ENCODE results near the gene IER3. TPM values are rescaled to one million over a fixed set of nuclear protein-coding genes. Genes with fewer than 3 reads are reported as not detected.

The IER3 gene
- total and polyA plus RNA-seq, 2 of the 13 experiments (the other 11 are each of a cell fraction or from before 2014, with no cell fraction given): 51.1 to 131 TPM

DNA sequence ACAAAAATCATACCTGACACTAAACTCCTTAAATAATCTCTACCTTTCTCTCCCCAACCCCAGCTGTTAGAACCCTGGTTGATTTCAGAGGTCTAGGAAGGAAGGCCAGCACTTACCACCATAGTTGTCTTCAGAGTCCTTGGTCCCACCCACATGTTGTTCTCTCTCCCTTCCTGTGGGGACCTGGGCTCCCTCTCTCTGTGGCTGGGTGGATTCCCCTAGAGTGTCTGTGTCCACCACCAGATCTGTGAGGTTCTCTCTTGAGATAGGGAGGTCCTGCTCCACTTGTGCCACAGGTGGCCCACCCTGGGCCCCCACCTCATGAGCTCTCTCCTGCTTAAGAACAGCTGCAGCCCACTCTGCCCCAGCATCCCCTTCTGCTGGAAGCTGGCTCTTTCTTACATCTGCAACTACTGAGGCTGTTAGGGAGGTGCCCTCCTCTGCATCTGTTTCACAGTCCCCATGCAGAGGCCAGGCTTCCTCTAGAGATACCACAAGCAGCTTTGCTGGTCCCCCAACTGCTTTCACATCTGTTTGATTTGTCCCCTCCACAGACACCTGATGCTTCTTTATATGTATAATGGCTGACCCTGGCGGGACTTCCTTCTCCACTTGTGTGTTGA lies 32.5 kb downstream of the IER3 start:
- Histone ChIP-seq H3K27ac (ENCODE audit: extremely low read length, insufficient read depth, low read length) (no peak overlapping the region), H4K20me1 (ENCODE audit: insufficient read depth, low read length) (no peaks in the 10 kb centered on the region), H2AFZ (ENCODE audit: low read length) (no peak overlapping the region), H3K4me2 (ENCODE audit: low read depth, low read length) (no peak overlapping the region), H3K9me3 (ENCODE audit: low read length) (no peaks in the 10 kb centered on the region), H3K27me3 (ENCODE audit: control insufficient read depth in 1 of 2, insufficient read depth in 2 of 2, low read length in 2 of 2) (no peaks in the 10 kb centered on the region; a peak in 1 of 5 replicates), H3K4me1 (ENCODE audit: insufficient read depth, low read length) (peaks cover 20% of the 10 kb centered on the region), H3K36me3 (replicated peaks in 1 of 2; ENCODE audit: control insufficient read depth in 1 of 2, insufficient read depth in 2 of 2, low read length in 2 of 2) (peaks cover 27 to 54% of the 10 kb centered on the region in 2 experiments), H3K4me3 (replicated peaks in 1 of 3; ENCODE audit: insufficient read depth in 1 of 3, low read depth in 2 of 3, low read length in 3 of 3) (no peak overlapping the region), H3K9ac (ENCODE audit: insufficient read depth, low read depth, low read length) (no peak overlapping the region), H3K79me2 (ENCODE audit: insufficient read depth, low read length) (no peaks in the 10 kb centered on the region)
- in situ Hi-C loops (cut with HindIII; ENCODE audit: extremely low pct_ligation_motif_present, low pct_unique_long_range_greater_than_20kb): no loop called here
- ChIA-PET CTCF (ENCODE audit: low intra/inter-chr PET ratio, low total read pairs) (no interaction called here), POLR2A (interaction anchor here (1.3 kb wide), 1 partner anchor 21 kb away, joined by 3 read pairs; the partner anchor contains the start of gene NRM)
- intact Hi-C loops (cut with micrococcal nuclease; ENCODE audit: unreplicated experiment): no loop called here
- ATAC-seq (no peak), DNase-seq (ENCODE audit: low spot score) (no peak), FAIRE-seq (no peak)
- BruUV-seq (replicated peaks): no TSS peak
- WGBS (ENCODE audit: low lambda C conversion rate): 91% methylated on average over 1 of the region's 1 CpG
- TF ChIP-seq AGO1 (IDR thresholded peaks at IDR 0.05; ENCODE audit: low read depth, low read length, poor library complexity, severe bottlenecking) (no peak), ZNF331 (CRISPR knock-in tag; IDR thresholded peaks at IDR 0.05) (no peak), ZNF235 (CRISPR knock-in tag; IDR thresholded peaks at IDR 0.05; ENCODE audit: borderline replicate concordance) (no peak), ELF3 (CRISPR knock-in tag; IDR thresholded peaks at IDR 0.05) (no peak), JUNB (CRISPR knock-in tag; IDR thresholded peaks at IDR 0.05; ENCODE audit: borderline replicate concordance) (no peak), CEBPG (CRISPR knock-in tag; IDR thresholded peaks at IDR 0.05) (no peak), SP140L (CRISPR knock-in tag; IDR thresholded peaks at IDR 0.05; ENCODE audit: borderline replicate concordance) (no peak), ZNF567 (CRISPR knock-in tag; IDR thresholded peaks at IDR 0.05; ENCODE audit: borderline replicate concordance) (no peak), ZNF598 (CRISPR knock-in tag; IDR thresholded peaks at IDR 0.05; ENCODE audit: borderline replicate concordance) (no peak), ZC3H13 (CRISPR knock-in tag; IDR thresholded peaks at IDR 0.05) (no peak), ZC3H4 (CRISPR knock-in tag; IDR thresholded peaks at IDR 0.05; ENCODE audit: borderline replicate concordance) (no peak), PRPF4 (IDR thresholded peaks at IDR 0.05; ENCODE audit: low read depth, low read length, poor library complexity, severe bottlenecking) (no peak), ZNF781 (CRISPR knock-in tag; IDR thresholded peaks at IDR 0.05; ENCODE audit: borderline replicate concordance, not compliant biosample characterization) (no peak)
- TF ChIP-seq, protein P1, sequence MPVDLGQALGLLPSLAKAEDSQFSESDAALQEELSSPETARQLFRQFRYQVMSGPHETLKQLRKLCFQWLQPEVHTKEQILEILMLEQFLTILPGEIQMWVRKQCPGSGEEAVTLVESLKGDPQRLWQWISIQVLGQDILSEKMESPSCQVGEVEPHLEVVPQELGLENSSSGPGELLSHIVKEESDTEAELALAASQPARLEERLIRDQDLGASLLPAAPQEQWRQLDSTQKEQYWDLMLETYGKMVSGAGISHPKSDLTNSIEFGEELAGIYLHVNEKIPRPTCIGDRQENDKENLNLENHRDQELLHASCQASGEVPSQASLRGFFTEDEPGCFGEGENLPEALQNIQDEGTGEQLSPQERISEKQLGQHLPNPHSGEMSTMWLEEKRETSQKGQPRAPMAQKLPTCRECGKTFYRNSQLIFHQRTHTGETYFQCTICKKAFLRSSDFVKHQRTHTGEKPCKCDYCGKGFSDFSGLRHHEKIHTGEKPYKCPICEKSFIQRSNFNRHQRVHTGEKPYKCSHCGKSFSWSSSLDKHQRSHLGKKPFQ (CRISPR knock-in tag; IDR thresholded peaks at IDR 0.05; ENCODE audit: insufficient replicate concordance): no peak
